ENCODE data around the gene MLLT11. TPM values are rescaled to one million over a fixed set of nuclear protein-coding genes. Genes with fewer than 3 reads are reported as not detected.

Gene MLLT11
- total RNA-seq, 1 donor from 2014 or later: 3.7 TPM

DNA sequence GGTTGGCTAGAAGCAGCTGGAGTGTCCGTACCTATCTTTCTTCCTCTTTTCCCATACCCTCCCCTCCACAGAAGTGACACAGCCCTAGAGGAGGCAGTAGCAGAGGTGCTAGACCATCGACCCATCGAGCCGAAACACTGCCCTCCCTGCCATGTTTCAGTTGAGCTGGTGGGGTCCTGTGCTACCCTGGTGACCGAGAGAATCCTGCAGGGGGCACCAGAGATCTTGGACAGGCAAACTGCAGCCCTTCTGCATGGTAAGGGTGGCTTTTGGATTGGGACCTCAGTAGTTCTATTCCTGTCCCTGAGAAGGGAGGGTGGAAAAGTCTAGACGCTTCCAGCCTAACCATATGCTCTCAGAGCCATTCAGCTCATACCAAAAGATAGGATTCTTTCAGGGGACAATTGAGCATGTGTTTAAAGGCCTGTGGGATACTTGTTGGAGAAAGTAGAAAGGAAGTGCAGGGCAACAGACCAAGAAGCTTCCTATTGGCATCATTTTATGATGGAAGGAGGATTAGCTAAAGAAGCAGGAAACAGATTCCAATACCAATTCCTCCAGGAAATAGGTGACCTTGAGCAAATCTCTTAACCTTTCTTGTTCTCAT lies 35.6 kb upstream of the MLLT11 start:
- DNase-seq (ENCODE audit: extremely low spot score in 2 of 2): no peak
- H3K36me3 ChIP-seq: peaks cover 0 to 32% of the 10 kb centered on the region in 2 donors

GRCh38 chr1:151026460-151026859 lies 33.7 kb upstream of the MLLT11 start:
- no peaks in the 10 kb centered on the region for H3K9me3 ChIP-seq
- H3K36me3 ChIP-seq: peaks cover 0 to 43% of the 10 kb centered on the region in 2 donors
- no peaks in the 10 kb centered on the region for H3K27me3 ChIP-seq
- peaks cover 9% of the 10 kb centered on the region for H3K4me1 ChIP-seq
- H3K27ac ChIP-seq: no peak overlapping the region
- intact Hi-C loops (cut with DNase I): loop anchor here (5.0 kb wide), 1 partner anchor 131 kb away; the partner anchor contains the start of gene TNFAIP8L2
- no peak for DNase-seq (ENCODE audit: extremely low spot score in 2 of 2)
- TF ChIP-seq CTCF (IDR thresholded peaks at IDR 0.05): no peak
- no peak for TF ChIP-seq POLR2A (IDR thresholded peaks at IDR 0.05)
- H3K4me3 ChIP-seq: no peak overlapping the region

More for the DNA sequence above, 35.6 kb upstream of the MLLT11 start:
- Histone ChIP-seq H3K4me1 (peaks cover 9% of the 10 kb centered on the region), H3K27ac (peak overlapping the region; percentile 23), H3K4me3 (no peak overlapping the region), H3K27me3 (no peaks in the 10 kb centered on the region), H3K9me3 (no peaks in the 10 kb centered on the region)
- TF ChIP-seq POLR2A (IDR thresholded peaks at IDR 0.05) (no peak), CTCF (IDR thresholded peaks at IDR 0.05) (peak; percentile 23 to 70 (median 68)), POLR2AphosphoS5 (IDR thresholded peaks at IDR 0.05; ENCODE audit: insufficient read depth in 1 of 2, low read depth in 1 of 2) (no peak)
- intact Hi-C loops (cut with DNase I): loop anchor here (5.0 kb wide), 1 partner anchor 133 kb away; the partner anchor contains the start of gene TNFAIP8L2

- intact Hi-C loops (cut with DNase I): no loop called here
- peaks cover 0 to 42% of the 10 kb centered on the region in 2 donors for H3K36me3 ChIP-seq
- no peaks in the 10 kb centered on the region for H3K9me3 ChIP-seq
Observed at GRCh38 chr1:151032164-151032563, 28.0 kb upstream of the MLLT11 start.

GRCh38 chr1:151035167-151035566 lies 25.0 kb upstream of the MLLT11 start:
- Histone ChIP-seq H3K27me3 (no peaks in the 10 kb centered on the region), H3K4me1 (no peaks in the 10 kb centered on the region), H3K27ac (no peak overlapping the region), H3K9me3 (no peaks in the 10 kb centered on the region), H3K4me3 (no peak overlapping the region), H3K36me3 (peaks cover 0 to 33% of the 10 kb centered on the region in 2 donors)
- no peak for DNase-seq (ENCODE audit: extremely low spot score in 2 of 2)
- intact Hi-C loops (cut with DNase I): no loop called here
- no peak for TF ChIP-seq POLR2A (IDR thresholded peaks at IDR 0.05)
- TF ChIP-seq CTCF (IDR thresholded peaks at IDR 0.05): no peak
- no peak for TF ChIP-seq POLR2AphosphoS5 (IDR thresholded peaks at IDR 0.05; ENCODE audit: insufficient read depth in 1 of 2, low read depth in 1 of 2)

More at GRCh38 chr1:151032164-151032563, 28.0 kb upstream of the MLLT11 start:
- Histone ChIP-seq H3K27ac (no peak overlapping the region), H3K4me3 (no peak overlapping the region), H3K4me1 (no peaks in the 10 kb centered on the region), H3K27me3 (no peaks in the 10 kb centered on the region)
- no peak for DNase-seq (ENCODE audit: extremely low spot score in 2 of 2)
- no peak for TF ChIP-seq POLR2A (IDR thresholded peaks at IDR 0.05)
- no peak for TF ChIP-seq POLR2AphosphoS5 (IDR thresholded peaks at IDR 0.05; ENCODE audit: insufficient read depth in 1 of 2, low read depth in 1 of 2)
- no peak for TF ChIP-seq CTCF (IDR thresholded peaks at IDR 0.05)

GRCh38 chr1:151036356-151036755 lies 23.8 kb upstream of the MLLT11 start, which contains the start of gene BNIPL:
Gene BNIPL (plus strand): TSS chr1:151036586. CDS start chr1:151036726, 140 bp downstream.
- H3K4me1 ChIP-seq: no peaks in the 10 kb centered on the region
- intact Hi-C loops (cut with DNase I): no loop called here
- H3K27ac ChIP-seq: peak within 1 kb of the TSS; percentile 24
- H3K4me3 ChIP-seq: peak within 1 kb of the TSS in 1 of 2 donors; percentile 24
- H3K27me3 ChIP-seq: no peaks in the 10 kb centered on the region
- H3K9me3 ChIP-seq: no peaks in the 10 kb centered on the region
- TF ChIP-seq POLR2A (IDR thresholded peaks at IDR 0.05): no peak
- peak in 1 of 2 donors; percentile 49 for TF ChIP-seq POLR2AphosphoS5 (IDR thresholded peaks at IDR 0.05; ENCODE audit: insufficient read depth in 1 of 2, low read depth in 1 of 2)
- H3K36me3 ChIP-seq: peaks cover 0 to 22% of the 10 kb centered on the region in 2 donors
- no peak for DNase-seq (ENCODE audit: extremely low spot score in 2 of 2)

Measured in vagina (tissue), 2 donors.